ENCODE results near the gene IGFBP3.
A peak's percentile ranks its signal among the peaks of the same experiment; 100 is the strongest.
"Not testable (repeated sequence)": the region's sequence is repeated elsewhere in the genome, so short reads cannot be mapped to it uniquely, and the experiment has no call there.

Gene IGFBP3

GRCh38 chr7:45920502-45921380 is at the start of gene IGFBP3:
Gene IGFBP3 (minus strand): TSS chr7:45921272. CDS start chr7:45921140, 132 bp downstream.
- peak within 1 kb of the TSS in 7 of 21 experiments; percentile 2 to 56 (median 28) for H3K27ac ChIP-seq
- peak within 1 kb of the TSS; percentile 19 to 51 (median 35) for H3K4me3 ChIP-seq

GRCh38 chr7:45970454-45970853 is 49.4 kb upstream of the IGFBP3 start:
- Histone ChIP-seq H3K4me3 (no peak overlapping the region), H3K27ac (no peak overlapping the region)

GRCh38 chr7:45969940-45970339 is 48.9 kb upstream of the IGFBP3 start:
- Histone ChIP-seq H3K4me3 (no peak overlapping the region), H3K27ac (no peak overlapping the region)

GRCh38 chr7:45968856-45969541 is 47.9 kb upstream of the IGFBP3 start:
- Histone ChIP-seq H3K27ac (no peak overlapping the region), H3K4me3 (no peak overlapping the region)

GRCh38 chr7:45968312-45968711 is 47.2 kb upstream of the IGFBP3 start:
- no peak overlapping the region for H3K27ac ChIP-seq
- no peak overlapping the region for H3K4me3 ChIP-seq

- Histone ChIP-seq H3K27ac (no peak overlapping the region), H3K4me3 (no peak overlapping the region)
Observed at GRCh38 chr7:45967591-45968157, 46.6 kb upstream of the IGFBP3 start.

- Histone ChIP-seq H3K27ac (no peak overlapping the region), H3K4me3 (no peak overlapping the region)
Observed at GRCh38 chr7:45962861-45963260, 41.8 kb upstream of the IGFBP3 start.

GRCh38 chr7:45957721-45958120 is 36.6 kb upstream of the IGFBP3 start:
- no peak overlapping the region for H3K27ac ChIP-seq
- H3K4me3 ChIP-seq: no peak overlapping the region

- H3K27ac ChIP-seq: no peak overlapping the region
- H3K4me3 ChIP-seq: no peak overlapping the region
Observed at GRCh38 chr7:45955286-45955685, 34.2 kb upstream of the IGFBP3 start.

GRCh38 chr7:45953055-45953454 is 32.0 kb upstream of the IGFBP3 start:
- not testable (repeated sequence) for H3K27ac ChIP-seq, H3K4me3 ChIP-seq

- no peak overlapping the region for H3K4me3 ChIP-seq
- H3K27ac ChIP-seq: no peak overlapping the region
Observed at GRCh38 chr7:45944058-45944457, 23.0 kb upstream of the IGFBP3 start.

- Histone ChIP-seq H3K27ac (no peak overlapping the region), H3K4me3 (peak overlapping the region in 1 of 7 experiments; percentile 2)
Observed at GRCh38 chr7:45940939-45941338, 19.9 kb upstream of the IGFBP3 start.

- not testable (repeated sequence) for H3K27ac ChIP-seq
- H3K4me3 ChIP-seq: peak overlapping the region in 1 of 7 experiments; percentile 2
Observed at GRCh38 chr7:45940237-45940781, 19.2 kb upstream of the IGFBP3 start.

GRCh38 chr7:45939574-45939973 is 18.5 kb upstream of the IGFBP3 start:
- H3K4me3 ChIP-seq: no peak overlapping the region
- no peak overlapping the region for H3K27ac ChIP-seq

GRCh38 chr7:45938626-45939302 is 17.7 kb upstream of the IGFBP3 start:
- no peak overlapping the region for H3K4me3 ChIP-seq
- no peak overlapping the region for H3K27ac ChIP-seq

GRCh38 chr7:45937862-45938261 is 16.8 kb upstream of the IGFBP3 start:
- Histone ChIP-seq H3K4me3 (no peak overlapping the region), H3K27ac (no peak overlapping the region)

- Histone ChIP-seq H3K27ac (no peak overlapping the region), H3K4me3 (no peak overlapping the region)
Observed at GRCh38 chr7:45937301-45937700, 16.2 kb upstream of the IGFBP3 start.

- no peak overlapping the region for H3K4me3 ChIP-seq
- H3K27ac ChIP-seq: no peak overlapping the region
Observed at GRCh38 chr7:45930967-45931366, 9.9 kb upstream of the IGFBP3 start.

- Histone ChIP-seq H3K4me3 (no peak overlapping the region), H3K27ac (no peak overlapping the region)
Observed at GRCh38 chr7:45927721-45928120, 6.6 kb upstream of the IGFBP3 start.

GRCh38 chr7:45924283-45924682 is 3.2 kb upstream of the IGFBP3 start:
- H3K4me3 ChIP-seq: no peak overlapping the region
- no peak overlapping the region for H3K27ac ChIP-seq
